ENCODE data around the gene GRIK2.

The GRIK2 gene

GRCh38 chr6:101645770-101646169 lies 252.3 kb downstream of the GRIK2 start:
- no peak for DNase-seq

GRCh38 chr6:101650402-101651100 lies 257.0 kb downstream of the GRIK2 start:
- DNase-seq: no peak

DNA sequence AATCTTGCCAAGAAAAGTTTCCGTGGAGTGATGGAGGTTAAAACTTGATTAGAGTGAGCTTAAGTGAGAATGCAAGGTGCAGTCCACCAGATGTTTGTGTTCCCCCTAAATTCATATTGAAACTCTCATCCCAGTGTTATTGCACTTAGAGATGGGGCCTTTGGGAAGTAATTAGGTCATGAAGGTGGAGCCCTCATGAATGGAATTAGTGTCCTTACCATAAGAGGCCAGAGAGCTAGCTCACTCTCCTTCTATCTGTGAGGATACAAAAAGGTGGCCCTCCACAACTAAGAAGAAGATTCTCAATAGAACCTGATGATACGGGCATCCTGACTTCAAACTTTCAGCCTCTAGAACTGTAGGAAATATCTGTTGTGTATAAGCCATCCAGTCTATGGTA lies 258.6 kb downstream of the GRIK2 start:
- DNase-seq: no peak

DNA sequence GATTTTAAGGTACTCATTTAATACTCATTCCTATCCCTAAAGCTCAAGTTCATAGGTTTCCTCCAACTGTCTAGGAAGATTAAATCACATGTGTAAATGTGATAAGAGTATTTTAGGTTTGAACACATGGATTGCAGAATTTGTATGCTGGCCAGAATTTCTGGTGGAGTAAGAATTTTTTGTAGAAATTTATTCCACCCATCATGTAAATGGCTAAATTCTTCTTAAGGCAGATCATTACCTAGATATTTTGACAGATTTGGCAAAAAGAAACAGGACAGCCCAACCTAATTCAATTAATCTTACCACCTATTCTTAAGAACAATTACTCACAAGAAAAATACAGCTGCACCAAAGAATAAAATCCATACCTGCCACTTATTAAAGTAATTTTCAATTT lies 261.6 kb downstream of the GRIK2 start:
- DNase-seq: no peak

GRCh38 chr6:101662111-101662897 lies 268.8 kb downstream of the GRIK2 start:
- no peak for DNase-seq

GRCh38 chr6:101663100-101663499 lies 269.6 kb downstream of the GRIK2 start:
- DNase-seq: no peak

- DNase-seq: no peak
These were observed 272.7 kb downstream of the GRIK2 start for GRCh38 chr6:101666256-101666655.

GRCh38 chr6:101668496-101669030 lies 275.1 kb downstream of the GRIK2 start:
- DNase-seq: no peak

DNA sequence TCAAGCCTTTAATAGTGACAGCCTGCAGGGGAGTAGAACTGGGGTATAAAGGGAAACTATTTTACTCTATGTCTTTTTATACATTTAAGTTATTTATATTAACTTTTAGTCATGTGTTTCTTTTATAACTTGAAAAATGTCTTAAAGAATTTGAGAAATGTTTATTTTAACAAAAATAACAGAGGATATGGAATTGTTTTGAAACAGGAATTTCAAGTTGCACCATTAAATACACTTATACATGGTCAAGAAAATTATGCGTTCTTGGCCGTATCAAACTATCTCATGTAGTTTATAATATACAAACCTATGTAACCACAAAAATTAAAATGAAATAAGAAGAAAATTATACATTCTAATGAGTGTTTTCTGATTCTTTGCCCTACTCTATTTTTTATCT lies 282.7 kb downstream of the GRIK2 start:
- no peak for DNase-seq

- DNase-seq: no peak
These were observed 289.4 kb downstream of the GRIK2 start for GRCh38 chr6:101682937-101683336.

DNA sequence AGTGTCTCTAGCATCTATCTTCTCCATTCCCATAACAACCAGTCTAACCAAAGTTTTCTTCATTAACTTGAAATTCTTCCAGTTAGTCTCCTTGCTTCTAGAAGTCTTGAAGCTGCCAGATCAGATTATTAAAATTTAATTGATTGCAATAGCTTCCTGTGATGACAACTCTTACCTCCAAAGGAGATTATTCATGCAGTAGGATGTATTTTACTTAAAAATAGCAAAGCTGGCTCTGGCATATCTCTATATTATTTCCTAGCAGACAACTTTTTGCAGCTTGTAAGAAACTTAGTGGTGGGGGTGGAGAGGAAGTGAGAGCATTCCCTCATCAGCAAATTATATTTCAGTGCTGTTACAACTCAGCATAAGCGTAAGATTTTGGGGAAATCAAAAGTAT lies 290.4 kb downstream of the GRIK2 start:
- DNase-seq: no peak

DNA sequence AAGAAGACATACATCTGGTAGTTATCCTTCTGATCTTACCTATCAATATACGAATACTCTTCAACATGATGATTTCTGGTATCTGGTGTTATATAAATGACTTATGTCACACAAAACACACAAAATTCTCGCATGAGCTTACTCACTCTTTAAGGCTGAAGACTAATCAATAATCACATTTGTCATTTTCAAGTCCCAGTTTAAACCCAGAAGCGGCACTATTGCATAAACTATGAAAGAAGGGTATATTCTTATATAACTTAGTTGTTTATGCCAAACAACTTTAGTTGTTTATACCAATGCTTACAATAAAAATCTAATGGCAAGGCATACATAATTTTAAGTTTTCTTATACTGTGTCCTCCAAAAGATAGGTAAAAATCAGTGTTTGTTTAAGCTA lies 293.1 kb downstream of the GRIK2 start:
- no peak for DNase-seq

DNA sequence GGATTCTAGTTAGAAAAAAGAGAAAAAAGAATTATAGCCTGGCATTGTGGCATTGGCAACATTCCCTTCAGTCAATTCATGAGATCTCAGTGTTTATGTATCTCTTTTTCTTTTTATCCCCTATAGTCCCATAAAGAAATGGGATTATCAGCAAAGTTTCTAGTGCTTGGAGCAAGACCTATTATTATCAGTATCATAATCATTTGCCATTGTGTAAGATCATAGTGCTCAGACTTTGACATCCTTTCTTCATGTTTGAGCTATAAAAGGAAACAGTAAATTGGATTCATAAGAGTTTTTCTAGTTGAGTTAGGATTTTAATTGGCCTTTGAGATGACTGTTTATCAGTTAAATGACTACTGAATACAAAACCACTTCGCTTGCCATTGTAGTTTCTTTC lies 295.6 kb downstream of the GRIK2 start:
- DNase-seq: no peak

- DNase-seq: no peak
These were observed 296.2 kb downstream of the GRIK2 start for GRCh38 chr6:101689695-101690094.

DNA sequence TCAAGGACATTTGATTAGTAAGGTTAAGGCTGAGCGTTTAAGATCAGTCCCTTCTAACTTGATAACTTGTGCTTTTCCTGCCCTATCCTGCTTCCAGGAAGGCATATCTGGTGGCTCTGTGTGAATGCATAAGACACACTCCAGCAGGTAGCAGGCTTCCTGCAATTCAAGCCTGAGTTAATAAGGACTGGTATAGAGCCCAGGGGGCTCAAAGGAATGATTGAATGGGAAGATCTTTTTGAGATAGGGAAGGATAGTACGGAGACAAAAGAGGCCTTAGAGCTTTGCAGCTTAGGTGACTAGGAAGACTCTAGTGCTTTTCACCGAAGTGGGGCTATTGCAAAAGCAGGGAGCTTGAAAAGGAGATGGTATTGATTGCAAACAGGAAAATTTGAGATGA lies 307.1 kb downstream of the GRIK2 start:
- DNase-seq: no peak

DNA sequence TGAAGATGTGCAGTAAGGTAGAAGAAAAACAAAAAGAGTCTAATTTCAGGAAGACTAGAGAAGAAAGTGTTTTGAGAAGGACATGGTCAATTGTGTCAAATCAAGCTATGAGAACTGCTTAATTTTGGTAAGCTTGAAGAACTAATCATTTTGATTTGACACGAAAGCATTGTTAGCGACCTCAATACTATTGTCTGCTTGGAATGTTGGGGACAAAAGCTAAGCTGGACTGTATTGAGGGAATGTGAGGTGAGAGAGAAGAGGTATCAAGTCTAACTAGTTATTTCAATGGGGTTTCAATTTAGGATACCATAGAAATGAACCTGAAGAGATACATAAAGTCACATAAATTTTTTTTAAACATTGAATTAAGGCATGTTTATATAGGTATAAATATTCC lies 309.8 kb downstream of the GRIK2 start:
- DNase-seq: no peak

GRCh38 chr6:101705866-101706265 lies 312.4 kb downstream of the GRIK2 start:
- DNase-seq: no peak

GRCh38 chr6:101706576-101706975 lies 313.1 kb downstream of the GRIK2 start:
- DNase-seq: peak; percentile 29

DNA sequence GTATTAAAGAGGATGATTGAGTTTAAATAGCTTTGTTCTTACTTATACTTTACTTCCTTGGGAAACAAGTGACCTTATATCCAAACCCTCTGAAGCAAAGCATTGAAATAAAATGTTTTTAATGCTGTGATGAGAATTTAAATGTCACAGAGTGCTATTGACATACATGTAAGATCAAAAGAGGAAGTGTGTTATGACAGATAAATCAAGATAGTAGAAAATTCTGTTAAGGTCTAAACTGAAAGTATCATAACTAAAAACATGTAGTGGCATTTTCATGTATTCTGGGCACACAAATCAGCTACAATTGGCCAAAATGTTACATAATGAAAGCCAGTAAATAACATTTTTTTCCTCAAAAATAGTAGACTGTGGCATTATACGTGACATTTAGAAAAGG lies 318.0 kb downstream of the GRIK2 start:
- DNase-seq: no peak

DNA sequence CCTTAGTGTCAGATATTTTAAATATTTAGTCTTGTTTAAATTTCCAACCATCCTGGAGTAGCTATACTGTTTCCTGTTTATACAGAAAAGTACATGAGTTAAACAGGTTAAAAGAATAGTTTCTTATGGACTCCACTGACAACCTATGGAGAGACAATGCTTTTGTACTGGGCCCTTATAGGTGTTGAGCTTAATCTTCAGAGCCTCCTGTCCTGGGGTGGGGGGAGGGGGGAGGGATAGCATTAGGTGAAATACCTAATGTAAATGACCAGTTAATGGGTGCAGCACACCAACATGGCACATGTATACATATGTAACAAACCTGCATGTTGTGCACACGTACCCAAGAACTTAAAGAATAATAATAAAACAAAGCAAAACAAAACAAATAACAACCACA lies 322.9 kb downstream of the GRIK2 start:
- DNase-seq: no peak

GRCh38 chr6:101716810-101717209 lies 323.3 kb downstream of the GRIK2 start:
- DNase-seq: no peak

- DNase-seq: no peak
These were observed 326.0 kb downstream of the GRIK2 start for GRCh38 chr6:101719521-101719920.

DNA sequence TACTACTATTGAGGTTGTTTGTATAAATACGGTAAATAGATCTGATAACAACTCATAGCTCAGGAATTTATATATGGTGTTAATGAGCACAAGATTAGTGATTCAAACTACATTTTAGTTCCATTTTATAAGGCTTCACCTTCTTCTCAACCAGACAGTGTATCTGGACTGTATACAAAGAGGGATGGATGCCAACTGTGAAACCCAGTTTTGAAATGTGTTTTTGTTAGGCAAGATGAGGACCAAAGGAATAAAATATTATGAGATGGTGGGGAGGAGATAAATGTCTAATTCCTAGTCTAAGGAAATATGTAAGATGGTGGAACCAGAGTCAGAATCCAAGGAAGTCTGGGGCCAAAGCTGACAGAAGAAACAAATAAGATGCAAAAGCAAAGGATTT lies 329.0 kb downstream of the GRIK2 start:
- DNase-seq: no peak

- no peak for DNase-seq
These were observed 329.6 kb downstream of the GRIK2 start for GRCh38 chr6:101722991-101723579.
